ENCODE measurements around the gene CISH.

- TF ChIP-seq, protein P1, sequence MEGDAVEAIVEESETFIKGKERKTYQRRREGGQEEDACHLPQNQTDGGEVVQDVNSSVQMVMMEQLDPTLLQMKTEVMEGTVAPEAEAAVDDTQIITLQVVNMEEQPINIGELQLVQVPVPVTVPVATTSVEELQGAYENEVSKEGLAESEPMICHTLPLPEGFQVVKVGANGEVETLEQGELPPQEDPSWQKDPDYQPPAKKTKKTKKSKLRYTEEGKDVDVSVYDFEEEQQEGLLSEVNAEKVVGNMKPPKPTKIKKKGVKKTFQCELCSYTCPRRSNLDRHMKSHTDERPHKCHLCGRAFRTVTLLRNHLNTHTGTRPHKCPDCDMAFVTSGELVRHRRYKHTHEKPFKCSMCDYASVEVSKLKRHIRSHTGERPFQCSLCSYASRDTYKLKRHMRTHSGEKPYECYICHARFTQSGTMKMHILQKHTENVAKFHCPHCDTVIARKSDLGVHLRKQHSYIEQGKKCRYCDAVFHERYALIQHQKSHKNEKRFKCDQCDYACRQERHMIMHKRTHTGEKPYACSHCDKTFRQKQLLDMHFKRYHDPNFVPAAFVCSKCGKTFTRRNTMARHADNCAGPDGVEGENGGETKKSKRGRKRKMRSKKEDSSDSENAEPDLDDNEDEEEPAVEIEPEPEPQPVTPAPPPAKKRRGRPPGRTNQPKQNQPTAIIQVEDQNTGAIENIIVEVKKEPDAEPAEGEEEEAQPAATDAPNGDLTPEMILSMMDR (conservative IDR thresholded peaks at IDR 0.05), result no peak
- no peak for TF ChIP-seq ZFX (IDR thresholded peaks at IDR 0.05)
Measured at GRCh38 chr3:50599716-50600118, 11.9 kb downstream of the CISH start.
